ENCODE measurements around the gene ANKAR.

Gene ANKAR

GRCh38 chr2:189719571-189719970, 45.1 kb downstream of the ANKAR start:
- TF ChIP-seq BHLHE40 (IDR thresholded peaks at IDR 0.05; ENCODE audit: borderline replicate concordance) (no peak), SUZ12 (IDR thresholded peaks at IDR 0.05) (no peak), FOXK2 (IDR thresholded peaks at IDR 0.05) (no peak), LEF1 (IDR thresholded peaks at IDR 0.05; ENCODE audit: borderline replicate concordance) (no peak), PKNOX1 (IDR thresholded peaks at IDR 0.05) (no peak), ZNF384 (IDR thresholded peaks at IDR 0.05) (no peak), L3MBTL2 (conservative IDR thresholded peaks at IDR 0.05) (no peak), TARDBP (IDR thresholded peaks at IDR 0.05) (no peak), ARNT (IDR thresholded peaks at IDR 0.05) (no peak), FOXM1 (IDR thresholded peaks at IDR 0.05; ENCODE audit: borderline replicate concordance) (no peak), CTBP1 (IDR thresholded peaks at IDR 0.05; ENCODE audit: borderline replicate concordance) (no peak), NFRKB (IDR thresholded peaks at IDR 0.05) (no peak), HDGF (IDR thresholded peaks at IDR 0.05; ENCODE audit: borderline replicate concordance) (no peak), FOXA1 (IDR thresholded peaks at IDR 0.05) (no peak), ELF4 (IDR thresholded peaks at IDR 0.05) (no peak), SP1 (IDR thresholded peaks at IDR 0.05) (no peak)
- POLR2A ChIA-PET = no interaction called here
- DNase-seq (ENCODE audit: extremely low spot score) = no peak
- CTCF ChIA-PET = no interaction called here

- ChIA-PET CTCF (no interaction called here), POLR2A (no interaction called here)
- TF ChIP-seq ELF4 (IDR thresholded peaks at IDR 0.05) = no peak
- TF ChIP-seq ZNF384 (IDR thresholded peaks at IDR 0.05) = no peak
- no peak for TF ChIP-seq FOXM1 (IDR thresholded peaks at IDR 0.05; ENCODE audit: borderline replicate concordance)
- TF ChIP-seq FOXK2 (IDR thresholded peaks at IDR 0.05) = no peak
- TF ChIP-seq LEF1 (IDR thresholded peaks at IDR 0.05; ENCODE audit: borderline replicate concordance) = no peak
- no peak for TF ChIP-seq SP1 (IDR thresholded peaks at IDR 0.05)
- no peak for TF ChIP-seq SUZ12 (IDR thresholded peaks at IDR 0.05)
- no peak for TF ChIP-seq FOXA1 (IDR thresholded peaks at IDR 0.05)
- TF ChIP-seq HDGF (IDR thresholded peaks at IDR 0.05; ENCODE audit: borderline replicate concordance) = no peak
- TF ChIP-seq TARDBP (IDR thresholded peaks at IDR 0.05) = no peak
- TF ChIP-seq L3MBTL2 (conservative IDR thresholded peaks at IDR 0.05) = no peak
- TF ChIP-seq PKNOX1 (IDR thresholded peaks at IDR 0.05) = no peak
- no peak for TF ChIP-seq BHLHE40 (IDR thresholded peaks at IDR 0.05; ENCODE audit: borderline replicate concordance)
- TF ChIP-seq ARNT (IDR thresholded peaks at IDR 0.05) = no peak
- TF ChIP-seq CTBP1 (IDR thresholded peaks at IDR 0.05; ENCODE audit: borderline replicate concordance) = no peak
- no peak for TF ChIP-seq NFRKB (IDR thresholded peaks at IDR 0.05)
- DNase-seq (ENCODE audit: extremely low spot score) = no peak
Measured at GRCh38 chr2:189723192-189723591, 48.7 kb downstream of the ANKAR start.
